OCI-LY3 (cell line): ENCODE data around the gene CRY1.

Source experiments
- H2AFZ ChIP-seq: fragments of 200-600, 300-600 bp; shearing (Covaris generic); 2 replicates; pipeline ENCODE4 v1.6.0; 2014; ENCODE audit warnings: antibody characterized with exemption, low read depth, low read length
- H3K27ac ChIP-seq: fragments of 200-600, 300-600 bp; sonication (generic); 2 replicates; pipeline ENCODE4 v1.5.1; 2014; ENCODE audit warnings: mild to moderate bottlenecking, low read length, moderate library complexity, mixed read lengths
- H3K27me3 ChIP-seq: fragments of 200-600, 300-600 bp; sonication (generic); 2 replicates; pipeline ENCODE4 v1.6.1; 2014; ENCODE audit warnings: low read depth, low read length, mixed read lengths
- H3K36me3 ChIP-seq: fragments of 200-600, 300-600 bp; sonication (generic); replicated peaks from 2 replicates; pipeline ENCODE3; 2014; ENCODE audit warnings: low read depth, low read length, mixed read lengths
- H3K4me1 ChIP-seq: fragments of 300-600, 200-600 bp; sonication (generic); 2 replicates; pipeline ENCODE4 v1.6.1; 2014; ENCODE audit warnings: low read length, mixed read lengths
- H3K4me2 ChIP-seq: fragments of 200-600, 300-600 bp; sonication (generic); 2 replicates; pipeline ENCODE4 v1.6.1; 2014; ENCODE audit warnings: low read length, mixed read lengths
- H3K4me3 ChIP-seq: fragments of 300-600, 200-600 bp; sonication (generic); 2 replicates; pipeline ENCODE4 v1.5.1; 2014; ENCODE audit warnings: antibody characterized with exemption, mild to moderate bottlenecking, low read length, moderate library complexity
- H3K79me2 ChIP-seq: fragments of 300-600, 200-600 bp; shearing (Covaris generic); 2 replicates; pipeline ENCODE4 v1.6.1; 2014; ENCODE audit warnings: mild to moderate bottlenecking, low read length, mixed read lengths
- H3K9ac ChIP-seq: fragments of 300-600, 200-600 bp; shearing (Covaris generic); 2 replicates; pipeline ENCODE4 v1.6.0; 2014; ENCODE audit warnings: mild to moderate bottlenecking, low read length, moderate library complexity
- H3K9me3 ChIP-seq: fragments of 200-600, 300-600 bp; shearing (Covaris generic); 2 replicates; pipeline ENCODE4 v1.6.1; 2014; ENCODE audit warnings: low read length, mixed read lengths; ENCODE audit not compliant: insufficient read depth
- H4K20me1 ChIP-seq: fragments of 200-600, 300-600 bp; sonication (generic); 2 replicates; pipeline ENCODE4 v1.6.1; 2016; ENCODE audit warnings: low read length, mixed read lengths; ENCODE audit not compliant: insufficient read depth
- CTCF ChIP-seq: fragments of 200-600, 300-600 bp; sonication (generic); IDR thresholded peaks from 2 replicates; pipeline ENCODE4 v1.5.1; 2014; ENCODE audit warnings: antibody characterized with exemption, low read length, low read depth
- EZH2phosphoT487 ChIP-seq: fragments of 200-600 bp; shearing (Covaris generic); IDR thresholded peaks from 2 replicates; pipeline ENCODE4 v1.6.1; 2018; ENCODE audit warnings: antibody characterized with exemption, mixed run types, low read depth

Gene CRY1

GRCh38 chr12:106978035-106978800 lies 115.1 kb downstream of the CRY1 start:
- no peaks in the 10 kb centered on the region for H3K9me3 ChIP-seq
- H3K9ac ChIP-seq, result no peak overlapping the region
- TF ChIP-seq EZH2phosphoT487 (no peak), CTCF (no peak)
- H3K27me3 ChIP-seq, result no peaks in the 10 kb centered on the region
- H2AFZ ChIP-seq, result no peak overlapping the region
- H3K4me2 ChIP-seq, result no peak overlapping the region
- peaks cover 10% of the 10 kb centered on the region for H3K4me1 ChIP-seq
- peaks cover 5% of the 10 kb centered on the region; the same call in 1 of the 2 replicates for H4K20me1 ChIP-seq
- H3K4me3 ChIP-seq, result no peak overlapping the region
- H3K79me2 ChIP-seq, result no peaks in the 10 kb centered on the region
- H3K36me3 ChIP-seq, result peaks cover 3% of the 10 kb centered on the region
- no peak overlapping the region for H3K27ac ChIP-seq

- H2AFZ ChIP-seq, result no peak overlapping the region
- H3K9ac ChIP-seq, result no peak overlapping the region
- H3K27me3 ChIP-seq, result no peaks in the 10 kb centered on the region
- H3K9me3 ChIP-seq, result no peaks in the 10 kb centered on the region
- H4K20me1 ChIP-seq, result peaks cover 6% of the 10 kb centered on the region; the same call in 1 of the 2 replicates
- TF ChIP-seq CTCF, result no peak
- TF ChIP-seq EZH2phosphoT487, result no peak
- H3K79me2 ChIP-seq, result no peaks in the 10 kb centered on the region
- peaks cover 6% of the 10 kb centered on the region for H3K36me3 ChIP-seq
- H3K4me2 ChIP-seq, result no peak overlapping the region
- H3K4me1 ChIP-seq, result peaks cover 10% of the 10 kb centered on the region
- H3K27ac ChIP-seq, result no peak overlapping the region
- H3K4me3 ChIP-seq, result no peak overlapping the region
Observed at GRCh38 chr12:106976668-106977067, 116.7 kb downstream of the CRY1 start.

- TF ChIP-seq CTCF (no peak), EZH2phosphoT487 (no peak)
- Histone ChIP-seq H4K20me1 (peaks cover 6% of the 10 kb centered on the region; the same call in 1 of the 2 replicates), H3K27me3 (no peaks in the 10 kb centered on the region), H3K4me3 (no peak overlapping the region), H3K79me2 (no peaks in the 10 kb centered on the region), H3K9me3 (no peaks in the 10 kb centered on the region), H3K36me3 (peaks cover 11% of the 10 kb centered on the region), H2AFZ (no peak overlapping the region), H3K4me2 (no peak overlapping the region), H3K4me1 (peaks cover 10% of the 10 kb centered on the region), H3K9ac (no peak overlapping the region), H3K27ac (no peak overlapping the region)
Observed at GRCh38 chr12:106975993-106976658, 117.2 kb downstream of the CRY1 start.

- peaks cover 12% of the 10 kb centered on the region; the same call in 1 of the 2 replicates for H4K20me1 ChIP-seq
- peaks cover 10% of the 10 kb centered on the region for H3K4me1 ChIP-seq
- H3K4me2 ChIP-seq, result no peak overlapping the region
- TF ChIP-seq EZH2phosphoT487 (no peak), CTCF (no peak)
- no peak overlapping the region for H3K27ac ChIP-seq
- peaks cover 17% of the 10 kb centered on the region for H3K36me3 ChIP-seq
- H2AFZ ChIP-seq, result no peak overlapping the region
- no peaks in the 10 kb centered on the region for H3K27me3 ChIP-seq
- H3K79me2 ChIP-seq, result no peaks in the 10 kb centered on the region
- H3K9ac ChIP-seq, result no peak overlapping the region
- no peak overlapping the region for H3K4me3 ChIP-seq
- no peaks in the 10 kb centered on the region for H3K9me3 ChIP-seq
Observed at GRCh38 chr12:106975098-106975497, 118.3 kb downstream of the CRY1 start.
